ENCODE data around the gene PDCD10. TPM values are rescaled to one million over a fixed set of nuclear protein-coding genes. Genes with fewer than 3 reads are reported as not detected.

The PDCD10 gene
- total and polyA plus RNA-seq, 2 donors (not counting 3 experiments of a cell fraction or from before 2014, with no cell fraction given) = 21.3 to 47.8 TPM

DNA sequence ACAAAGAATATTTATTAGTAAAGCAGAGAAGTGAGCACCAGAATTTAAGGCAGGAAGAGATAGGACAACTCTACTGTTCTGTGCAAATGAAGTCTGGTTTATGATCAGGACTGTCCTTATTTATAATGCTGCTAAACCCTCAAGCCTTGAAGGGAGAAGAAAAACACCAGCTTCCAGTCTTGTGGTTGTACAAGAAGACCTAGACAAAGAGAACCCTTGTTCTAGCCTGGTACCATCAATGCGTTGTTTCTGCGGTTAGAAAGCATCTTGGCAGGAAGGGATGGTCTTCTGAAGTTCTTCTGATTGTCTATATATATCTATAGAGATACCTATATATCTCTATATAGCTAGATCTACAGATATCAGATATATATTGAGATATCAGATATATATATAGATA is 33.8 kb downstream of the PDCD10 start:
- H2AFZ ChIP-seq (ENCODE audit: low read depth, low read length) = no peak overlapping the region
- FAIRE-seq (no peak), DNase-seq (ENCODE audit: low read depth, low spot score) (no peak)
- dilution Hi-C loops (cut with MboI; ENCODE audit: extremely low pct_ligation_motif_present, low sequenced_read_pairs) = no loop called here
- ChIA-PET CTCF (interaction anchor here (5.0 kb wide), 1 partner anchor 16 kb away, joined by 20 read pairs; no protein-coding TSS in a partner anchor), POLR2A (no interaction called here)
- peaks cover 0 to 2% of the 10 kb centered on the region in 2 experiments for H3K36me3 ChIP-seq (ENCODE audit: control insufficient read depth in 2 of 2, extremely low read depth in 1 of 2, insufficient read depth in 2 of 2, low read length in 2 of 2)
- no peaks in the 10 kb centered on the region for H3K79me2 ChIP-seq (ENCODE audit: control insufficient read depth, insufficient read depth, low read length)
- no peaks in the 10 kb centered on the region for H3K9me3 ChIP-seq (replicated peaks; ENCODE audit: control insufficient read depth, insufficient read depth, low read length)
- no peak overlapping the region for H3K9ac ChIP-seq (replicated peaks; ENCODE audit: extremely low read depth, insufficient read depth, low read length)
- no peaks in the 10 kb centered on the region for H3K9me1 ChIP-seq (replicated peaks; ENCODE audit: control insufficient read depth, extremely low read depth, insufficient read depth, low read length)
- no peaks in the 10 kb centered on the region for H4K20me1 ChIP-seq (replicated peaks; ENCODE audit: control insufficient read depth, extremely low read depth, insufficient read depth, low read length)
- TF ChIP-seq MYC (IDR thresholded peaks at IDR 0.05; ENCODE audit: low read depth, low read length) (no peak), EZH2 (IDR thresholded peaks at IDR 0.05; ENCODE audit: borderline replicate concordance, low read depth, low read length, severe bottlenecking) (no peak), JUN (IDR thresholded peaks at IDR 0.05; ENCODE audit: borderline replicate concordance, insufficient read depth, insufficient read length, low read depth) (no peak), FOS (IDR thresholded peaks at IDR 0.05; ENCODE audit: borderline replicate concordance, insufficient read depth, low read length) (no peak), POLR2AphosphoS5 (IDR thresholded peaks at IDR 0.05; ENCODE audit: insufficient read depth, low read depth, low read length) (no peak)
- peaks cover 2% of the 10 kb centered on the region for H3K4me1 ChIP-seq (ENCODE audit: control insufficient read depth, extremely low read depth, insufficient read depth, low read length)
- no TSS peak for BruUV-seq (replicated peaks)
- no peak overlapping the region for H3K27ac ChIP-seq (ENCODE audit: insufficient read depth, low read depth, low read length)
- no peak overlapping the region for H3K4me3 ChIP-seq (replicated peaks in 1 of 3; ENCODE audit: insufficient read depth in 1 of 3, low read depth in 1 of 3, low read length in 3 of 3)
- H3K27me3 ChIP-seq (ENCODE audit: control insufficient read depth in 2 of 2, insufficient read depth in 2 of 2, low read length in 2 of 2) = no peaks in the 10 kb centered on the region
- intact Hi-C loops (cut with micrococcal nuclease) = no loop called here
- H3K4me2 ChIP-seq (ENCODE audit: insufficient read depth, low read length) = no peak overlapping the region

GRCh38 chr3:167700046-167700445 is 34.6 kb downstream of the PDCD10 start:
- no peaks in the 10 kb centered on the region for H3K79me2 ChIP-seq (ENCODE audit: control insufficient read depth, insufficient read depth, low read length)
- POLR2A ChIA-PET = no interaction called here
- H3K36me3 ChIP-seq (ENCODE audit: control insufficient read depth in 2 of 2, extremely low read depth in 1 of 2, insufficient read depth in 2 of 2, low read length in 2 of 2) = peaks cover 0 to 2% of the 10 kb centered on the region in 2 experiments
- TF ChIP-seq EZH2 (IDR thresholded peaks at IDR 0.05; ENCODE audit: borderline replicate concordance, low read depth, low read length, severe bottlenecking) (no peak), FOS (IDR thresholded peaks at IDR 0.05; ENCODE audit: borderline replicate concordance, insufficient read depth, low read length) (no peak), POLR2A (IDR thresholded peaks at IDR 0.05; ENCODE audit: low read depth, low read length) (no peak), JUN (IDR thresholded peaks at IDR 0.05; ENCODE audit: borderline replicate concordance, insufficient read depth, insufficient read length, low read depth) (no peak), POLR2AphosphoS5 (IDR thresholded peaks at IDR 0.05; ENCODE audit: insufficient read depth, low read depth, low read length) (no peak), MYC (IDR thresholded peaks at IDR 0.05; ENCODE audit: low read depth, low read length) (no peak), CTCF (IDR thresholded peaks at IDR 0.05; ENCODE audit: extremely low read depth in 1 of 2, insufficient read depth in 1 of 2, low read depth in 1 of 2, low read length in 2 of 2) (no peak), GATA2 (IDR thresholded peaks at IDR 0.05; ENCODE audit: insufficient read depth, insufficient read length, low read depth, low read length) (no peak), MAX (IDR thresholded peaks at IDR 0.05; ENCODE audit: insufficient read depth, insufficient read length) (no peak)
- FAIRE-seq (no peak), DNase-seq (ENCODE audit: low read depth, low spot score) (no peak)
- H2AFZ ChIP-seq (ENCODE audit: low read depth, low read length) = no peak overlapping the region
- no peaks in the 10 kb centered on the region for H3K9me3 ChIP-seq (replicated peaks; ENCODE audit: control insufficient read depth, insufficient read depth, low read length)
- H3K9ac ChIP-seq (replicated peaks; ENCODE audit: extremely low read depth, insufficient read depth, low read length) = no peak overlapping the region
- no TSS peak for BruUV-seq (replicated peaks)
- intact Hi-C loops (cut with micrococcal nuclease) = no loop called here
- no peak overlapping the region for H3K4me2 ChIP-seq (ENCODE audit: insufficient read depth, low read length)
- H3K27ac ChIP-seq (ENCODE audit: insufficient read depth, low read depth, low read length) = no peak overlapping the region
- H3K27me3 ChIP-seq (ENCODE audit: control insufficient read depth in 2 of 2, insufficient read depth in 2 of 2, low read length in 2 of 2) = no peaks in the 10 kb centered on the region
- H3K4me3 ChIP-seq (replicated peaks in 1 of 3; ENCODE audit: insufficient read depth in 1 of 3, low read depth in 1 of 3, low read length in 3 of 3) = no peak overlapping the region
- dilution Hi-C loops (cut with MboI; ENCODE audit: extremely low pct_ligation_motif_present, low sequenced_read_pairs) = no loop called here
- no peaks in the 10 kb centered on the region for H3K4me1 ChIP-seq (ENCODE audit: control insufficient read depth, extremely low read depth, insufficient read depth, low read length)
- CTCF ChIA-PET = interaction anchor here (5.0 kb wide), 1 partner anchor 15 kb away, joined by 20 read pairs; no protein-coding TSS in a partner anchor
- H3K9me1 ChIP-seq (replicated peaks; ENCODE audit: control insufficient read depth, extremely low read depth, insufficient read depth, low read length) = no peaks in the 10 kb centered on the region
- no peaks in the 10 kb centered on the region for H4K20me1 ChIP-seq (replicated peaks; ENCODE audit: control insufficient read depth, extremely low read depth, insufficient read depth, low read length)

Measured in endothelial cell of umbilical vein (primary cell).